Adrenal gland (tissue), 5 donors: Measurements from ENCODE around the gene PATJ.
"Not testable (repeated sequence)": the region's sequence is repeated elsewhere in the genome, so short reads cannot be mapped to it uniquely, and the experiment has no call there.

Source experiments
- POLR2A ChIP-seq, 2 donors: fragments of 450-650 bp; IDR thresholded peaks; one replicate each; pipeline ENCODE4 v1.6.1; 2017; ENCODE audit warnings: antibody characterized with exemption in 2 of 2, mild to moderate bottlenecking in 2 of 2, moderate library complexity in 1 of 2
- TF ChIP-seq, protein P1 (sequence below), 6 experiments: fragments of 450-650 bp in 4 of 6; fragments of 200-600 bp in 2 of 6; sonication (generic) in 1 of 6; IDR thresholded peaks; 1 replicate in 5 of 6; 2 replicates in 1 of 6; pipeline versions ENCODE4 v1.5.1 to v1.8.0; 2016 to 2021; ENCODE audit warnings: antibody characterized with exemption in 6 of 6, mild to moderate bottlenecking in 2 of 6, moderate library complexity in 1 of 6
- donor health status: DM: no; HTN: no; CAD: no.

GRCh38 chr1:61730679-61731078, 11.6 kb upstream of the PATJ start:
- TF ChIP-seq, protein P1, sequence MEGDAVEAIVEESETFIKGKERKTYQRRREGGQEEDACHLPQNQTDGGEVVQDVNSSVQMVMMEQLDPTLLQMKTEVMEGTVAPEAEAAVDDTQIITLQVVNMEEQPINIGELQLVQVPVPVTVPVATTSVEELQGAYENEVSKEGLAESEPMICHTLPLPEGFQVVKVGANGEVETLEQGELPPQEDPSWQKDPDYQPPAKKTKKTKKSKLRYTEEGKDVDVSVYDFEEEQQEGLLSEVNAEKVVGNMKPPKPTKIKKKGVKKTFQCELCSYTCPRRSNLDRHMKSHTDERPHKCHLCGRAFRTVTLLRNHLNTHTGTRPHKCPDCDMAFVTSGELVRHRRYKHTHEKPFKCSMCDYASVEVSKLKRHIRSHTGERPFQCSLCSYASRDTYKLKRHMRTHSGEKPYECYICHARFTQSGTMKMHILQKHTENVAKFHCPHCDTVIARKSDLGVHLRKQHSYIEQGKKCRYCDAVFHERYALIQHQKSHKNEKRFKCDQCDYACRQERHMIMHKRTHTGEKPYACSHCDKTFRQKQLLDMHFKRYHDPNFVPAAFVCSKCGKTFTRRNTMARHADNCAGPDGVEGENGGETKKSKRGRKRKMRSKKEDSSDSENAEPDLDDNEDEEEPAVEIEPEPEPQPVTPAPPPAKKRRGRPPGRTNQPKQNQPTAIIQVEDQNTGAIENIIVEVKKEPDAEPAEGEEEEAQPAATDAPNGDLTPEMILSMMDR (IDR thresholded peaks at IDR 0.05): not testable (repeated sequence)
- TF ChIP-seq POLR2A (IDR thresholded peaks at IDR 0.05): not testable (repeated sequence)
